HG02973 (cell line): Measurements from ENCODE around the gene RAD51.

Experiments used
- ATAC-seq: cut with Tn5 transposase; IDR thresholded peaks from one replicate; pipeline ENCODE4 v1.9.1; 2021; ENCODE audit warnings: moderate library complexity; ENCODE audit not compliant: unreplicated experiment

The RAD51 gene

GRCh38 chr15:40776537-40777141, 81.7 kb downstream of the RAD51 start:
- ATAC-seq = no peak
